C4-2B (cell line): ENCODE measurements around the gene FHOD3.
A peak's percentile ranks its signal among the peaks of the same experiment; 100 is the strongest.

Experiments
- H3K27ac ChIP-seq: fragments of 450-650 bp; 2 replicates; pipeline ENCODE4 v1.5.1; 2017
- CTCF ChIP-seq: fragments of 450-650 bp; conservative IDR thresholded peaks from 2 replicates; pipeline ENCODE4 v1.5.1; 2017; ENCODE audit warnings: mild to moderate bottlenecking
- ZFX ChIP-seq: fragments of 450-650 bp; IDR thresholded peaks from 2 replicates; pipeline ENCODE4 v1.6.1; 2017

FHOD3 gene

GRCh38 chr18:36817039-36817438 lies 519.5 kb downstream of the FHOD3 start:
- 0 out of 2 replicates have a peak overlapping the region, but pooled peaks have one; percentile 0 for H3K27ac ChIP-seq
- TF ChIP-seq CTCF: no peak
- no peak for TF ChIP-seq ZFX

GRCh38 chr18:36818652-36819051 lies 521.1 kb downstream of the FHOD3 start:
- TF ChIP-seq ZFX: no peak
- TF ChIP-seq CTCF: no peak
- no peak overlapping the region for H3K27ac ChIP-seq

GRCh38 chr18:36819621-36820020 lies 522.1 kb downstream of the FHOD3 start:
- TF ChIP-seq CTCF: no peak
- TF ChIP-seq ZFX: no peak
- no peak overlapping the region for H3K27ac ChIP-seq

GRCh38 chr18:36821681-36822080 lies 524.2 kb downstream of the FHOD3 start:
- no peak overlapping the region for H3K27ac ChIP-seq
- TF ChIP-seq CTCF: no peak
- no peak for TF ChIP-seq ZFX

- H3K27ac ChIP-seq: no peak overlapping the region
- TF ChIP-seq CTCF: no peak
- TF ChIP-seq ZFX: no peak
Observed at GRCh38 chr18:36825526-36825925, 528.0 kb downstream of the FHOD3 start.

- no peak overlapping the region for H3K27ac ChIP-seq
- TF ChIP-seq ZFX: no peak
- no peak for TF ChIP-seq CTCF
Observed at GRCh38 chr18:36826556-36826955, 529.0 kb downstream of the FHOD3 start.

- H3K27ac ChIP-seq: peak overlapping the region; percentile 90
Observed at GRCh38 chr18:36828157-36828629, 530.7 kb downstream of the FHOD3 start.

More at GRCh38 chr18:36828157-36828629, 530.7 kb downstream of the FHOD3 start:
- TF ChIP-seq ZFX (no peak), CTCF (no peak)
